Activated CD4-positive, CD25-positive, alpha-beta regulatory T cell treated with anti-CD3 and anti-CD28 coated beads, Interleukin-2, amount 50 U/mL, for 16 hours (primary cell): Measurements from ENCODE around the gene ADGRB2.
A peak's percentile ranks its signal among the peaks of the same experiment; 100 is the strongest.

Source experiments
- DNase-seq: peaks from one replicate; pipeline ENCODE4 v3.0.0-alpha.2; 2020; ENCODE audit warnings: low read depth, low spot score

ADGRB2 gene

GRCh38 chr1:31765041-31765467 lies 914 bp upstream of the ADGRB2 start:
- DNase-seq, result no peak

GRCh38 chr1:31763671-31764311 lies 349 bp downstream of the ADGRB2 start:
- no peak for DNase-seq

GRCh38 chr1:31762726-31763670 lies 1.1 kb downstream of the ADGRB2 start:
- peak; percentile 21 for DNase-seq

- no peak for DNase-seq
Observed at GRCh38 chr1:31762323-31762722, 1.8 kb downstream of the ADGRB2 start.

GRCh38 chr1:31761883-31762282 lies 2.3 kb downstream of the ADGRB2 start:
- no peak for DNase-seq

- no peak for DNase-seq
Observed at GRCh38 chr1:31760471-31761470, 3.4 kb downstream of the ADGRB2 start.

- DNase-seq, result no peak
Observed at GRCh38 chr1:31759298-31760023, 4.7 kb downstream of the ADGRB2 start.

- no peak for DNase-seq
Observed at GRCh38 chr1:31758823-31759222, 5.3 kb downstream of the ADGRB2 start.

GRCh38 chr1:31757989-31758388 lies 6.2 kb downstream of the ADGRB2 start:
- no peak for DNase-seq

- DNase-seq, result no peak
Observed at GRCh38 chr1:31757204-31757679, 6.9 kb downstream of the ADGRB2 start.

GRCh38 chr1:31756578-31756977 lies 7.6 kb downstream of the ADGRB2 start:
- no peak for DNase-seq

- DNase-seq, result no peak
Observed at GRCh38 chr1:31755850-31756492, 8.2 kb downstream of the ADGRB2 start.

- DNase-seq, result no peak
Observed at GRCh38 chr1:31755197-31755611, 8.9 kb downstream of the ADGRB2 start.

- no peak for DNase-seq
Observed at GRCh38 chr1:31754397-31754796, 9.7 kb downstream of the ADGRB2 start.

GRCh38 chr1:31753707-31754349 lies 10.3 kb downstream of the ADGRB2 start:
- DNase-seq, result no peak

- no peak for DNase-seq
Observed at GRCh38 chr1:31752952-31753475, 11.1 kb downstream of the ADGRB2 start.

GRCh38 chr1:31752258-31752657 lies 11.9 kb downstream of the ADGRB2 start:
- DNase-seq, result no peak

GRCh38 chr1:31751822-31752241 lies 12.3 kb downstream of the ADGRB2 start:
- no peak for DNase-seq

GRCh38 chr1:31750858-31751510 lies 13.2 kb downstream of the ADGRB2 start:
- DNase-seq, result no peak
